IPS DF 4.7 (cell line): Measurements from ENCODE around the gene NLGN1.

Experiments used
- DNase-seq: peaks from one replicate; pipeline ENCODE4 v3.0.0-alpha.2; 2013; ENCODE audit warnings: low spot score; ENCODE audit errors: extremely low read depth

The NLGN1 gene

GRCh38 chr3:174329321-174329720, 931.8 kb downstream of the NLGN1 start:
- no peak for DNase-seq

GRCh38 chr3:174330303-174330702, 932.8 kb downstream of the NLGN1 start:
- no peak for DNase-seq

GRCh38 chr3:174331095-174331800, 933.7 kb downstream of the NLGN1 start:
- no peak for DNase-seq

- no peak for DNase-seq
These were observed 934.8 kb downstream of the NLGN1 start for GRCh38 chr3:174332391-174332790.

GRCh38 chr3:174333640-174334039, 936.1 kb downstream of the NLGN1 start:
- DNase-seq = no peak

- no peak for DNase-seq
These were observed 936.6 kb downstream of the NLGN1 start for GRCh38 chr3:174334111-174334510.

GRCh38 chr3:174335324-174335723, 937.8 kb downstream of the NLGN1 start:
- DNase-seq = no peak

GRCh38 chr3:174335910-174336309, 938.4 kb downstream of the NLGN1 start:
- no peak for DNase-seq
